ENCODE data around the gene HAL.

The HAL gene

DNA sequence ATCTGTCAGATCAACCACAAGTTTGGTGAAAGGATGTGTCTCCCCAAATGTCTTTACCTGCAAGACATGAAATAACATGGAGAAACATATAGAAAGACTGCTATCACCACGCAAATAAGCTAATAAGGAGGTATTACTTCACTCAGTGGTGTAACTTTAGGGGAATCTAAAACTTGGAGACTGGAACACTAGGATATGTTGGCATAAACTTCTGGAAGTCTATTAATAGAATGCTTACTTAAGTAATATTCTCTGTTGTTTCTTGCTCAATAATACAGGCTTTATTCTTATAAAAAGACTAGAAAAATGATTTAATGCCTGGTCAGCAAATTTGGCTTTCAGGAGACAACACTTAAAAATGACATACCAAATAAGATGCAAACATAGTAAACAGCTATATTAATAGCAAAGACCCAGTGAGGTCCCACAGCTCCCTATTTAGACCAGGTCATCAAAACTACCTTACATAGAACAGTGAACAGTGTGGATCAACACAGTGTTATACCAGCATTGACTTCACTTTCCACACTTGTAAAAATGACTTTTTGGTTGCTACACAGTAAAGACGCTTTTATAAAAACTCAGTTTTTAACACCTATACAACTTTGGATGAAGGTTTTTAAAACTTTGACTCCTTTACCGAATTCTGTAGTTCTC is 18.9 kb upstream of the HAL start:
- DNase-seq (ENCODE audit: low read depth in 2 of 2): no peak

GRCh38 chr12:96007729-96008128 is 11.6 kb upstream of the HAL start:
- no peak for DNase-seq (ENCODE audit: low read depth in 2 of 2)

DNA sequence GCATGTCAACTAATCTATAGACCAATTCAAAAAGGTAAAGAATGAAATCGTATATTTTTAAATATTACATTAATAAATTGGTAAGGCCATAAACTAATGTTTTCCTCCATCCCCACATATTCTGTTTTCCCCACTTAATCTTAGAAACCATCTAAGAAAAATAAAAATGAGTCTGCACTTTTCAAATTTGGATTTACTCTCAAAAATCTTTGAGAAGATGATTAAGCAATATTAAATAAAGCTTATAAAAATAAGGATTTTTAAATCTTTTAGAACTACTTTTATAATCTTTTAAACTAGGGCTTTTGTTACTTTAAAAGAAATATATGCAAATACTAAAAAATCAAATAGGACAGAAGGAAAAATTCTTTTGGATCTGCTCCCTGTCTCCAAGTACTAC is 10.6 kb upstream of the HAL start:
- no peak for DNase-seq (ENCODE audit: low read depth in 2 of 2)

- no peak for DNase-seq (ENCODE audit: low read depth in 2 of 2)
These were observed 4.7 kb upstream of the HAL start for GRCh38 chr12:96000858-96001257.

DNA sequence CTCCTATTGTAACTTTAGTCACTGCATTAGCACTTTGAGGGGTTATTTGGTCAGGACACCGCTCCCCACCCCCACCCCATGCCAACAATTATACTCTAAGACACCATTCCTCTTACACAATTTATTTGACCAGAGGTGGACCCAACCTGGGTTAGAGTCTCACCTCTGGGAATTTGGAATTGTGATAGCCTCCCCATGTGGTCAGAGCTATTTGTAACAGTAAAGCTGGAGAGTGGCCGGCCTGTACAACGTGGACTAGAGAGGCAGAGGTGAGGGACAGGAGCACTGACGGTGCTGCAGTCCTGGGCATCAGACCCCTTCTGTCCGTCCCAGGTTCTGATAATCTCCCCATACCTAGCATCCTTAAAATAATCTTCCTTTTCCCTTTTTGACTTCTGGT is 3.3 kb upstream of the HAL start:
- no peak for DNase-seq (ENCODE audit: low read depth in 2 of 2)

DNA sequence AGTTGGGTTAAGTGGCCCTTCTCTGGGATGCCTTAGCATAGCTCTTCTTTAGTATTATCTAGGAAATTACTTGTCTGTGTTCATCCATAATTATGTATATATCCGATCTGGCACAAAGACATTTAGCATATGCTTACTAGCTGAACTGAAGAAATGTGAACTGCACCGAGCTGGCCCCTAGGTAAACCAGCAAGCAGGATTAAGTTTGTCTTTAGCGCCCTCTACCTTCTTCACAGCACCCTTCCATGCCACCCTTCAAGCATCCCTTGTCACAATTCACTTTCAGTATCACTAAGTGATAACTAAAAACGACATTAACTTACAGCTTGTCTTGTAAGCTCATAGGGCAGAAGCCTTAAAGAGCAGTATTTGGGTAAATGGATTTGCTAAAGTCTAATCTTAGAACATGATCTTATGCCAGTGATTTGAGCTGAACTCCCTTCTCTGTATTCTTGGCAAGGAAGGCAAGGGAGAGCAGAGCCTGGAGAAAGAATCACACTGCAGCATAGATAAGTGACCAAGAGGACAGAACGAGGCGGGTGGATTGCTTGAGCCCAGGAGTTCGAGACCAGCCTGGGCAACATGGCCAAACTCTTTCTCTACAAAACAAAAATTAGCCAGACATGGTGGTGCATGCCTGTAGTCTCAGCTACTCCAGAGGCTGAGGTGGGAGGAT is 2.6 kb upstream of the HAL start:
- DNase-seq (ENCODE audit: low read depth in 2 of 2): peak in 1 of 2 donors; percentile 5

- DNase-seq (ENCODE audit: low read depth in 2 of 2): no peak
These were observed 1.9 kb upstream of the HAL start for GRCh38 chr12:95997911-95998510.

DNA sequence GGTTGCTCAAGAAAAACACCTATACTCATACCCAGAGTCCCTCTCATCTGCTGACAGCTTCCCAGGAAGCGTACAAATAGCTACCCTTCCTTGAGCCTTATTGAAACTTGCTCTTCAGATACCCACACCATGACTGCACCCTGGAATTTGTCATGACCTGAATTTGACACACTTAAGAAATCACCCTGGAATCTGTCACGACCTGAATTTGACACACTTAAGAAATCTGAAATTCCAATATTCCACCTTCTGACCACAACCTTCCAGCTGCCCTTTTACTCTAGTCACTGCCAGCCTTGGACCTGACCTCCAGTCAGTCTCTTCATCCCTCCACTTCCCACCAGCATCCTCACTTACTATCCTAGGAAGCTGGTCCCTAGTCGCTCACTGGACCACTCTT is 1.1 kb upstream of the HAL start:
- DNase-seq (ENCODE audit: low read depth in 2 of 2): no peak

GRCh38 chr12:95995238-95996031 is 709 bp downstream of the HAL start:
- no peak for DNase-seq (ENCODE audit: low read depth in 2 of 2)

DNA sequence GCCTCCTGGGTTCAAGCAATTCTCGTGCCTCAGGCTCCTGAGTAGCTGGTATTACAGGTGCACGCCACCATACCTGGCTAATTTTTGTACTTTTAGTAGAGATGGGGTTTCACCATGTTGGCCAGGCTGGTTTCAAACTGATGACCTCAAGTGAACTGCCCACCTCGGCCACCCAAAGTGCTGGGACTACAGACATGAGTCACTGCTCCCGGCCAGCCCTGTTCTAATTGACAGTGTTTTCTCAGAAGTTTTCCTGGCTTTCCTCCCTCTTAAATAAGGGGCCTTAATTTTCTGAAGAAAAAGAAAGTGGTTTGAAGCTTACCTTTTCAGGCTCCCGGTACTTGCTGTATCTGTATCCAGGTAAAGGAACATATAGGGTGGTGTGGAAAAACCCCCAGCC is 1.7 kb downstream of the HAL start:
- no peak for DNase-seq (ENCODE audit: low read depth in 2 of 2)

GRCh38 chr12:95993907-95994306 is 2.2 kb downstream of the HAL start:
- DNase-seq (ENCODE audit: low read depth in 2 of 2): no peak

GRCh38 chr12:95990136-95990535 is 6.0 kb downstream of the HAL start:
- no peak for DNase-seq (ENCODE audit: low read depth in 2 of 2)

DNA sequence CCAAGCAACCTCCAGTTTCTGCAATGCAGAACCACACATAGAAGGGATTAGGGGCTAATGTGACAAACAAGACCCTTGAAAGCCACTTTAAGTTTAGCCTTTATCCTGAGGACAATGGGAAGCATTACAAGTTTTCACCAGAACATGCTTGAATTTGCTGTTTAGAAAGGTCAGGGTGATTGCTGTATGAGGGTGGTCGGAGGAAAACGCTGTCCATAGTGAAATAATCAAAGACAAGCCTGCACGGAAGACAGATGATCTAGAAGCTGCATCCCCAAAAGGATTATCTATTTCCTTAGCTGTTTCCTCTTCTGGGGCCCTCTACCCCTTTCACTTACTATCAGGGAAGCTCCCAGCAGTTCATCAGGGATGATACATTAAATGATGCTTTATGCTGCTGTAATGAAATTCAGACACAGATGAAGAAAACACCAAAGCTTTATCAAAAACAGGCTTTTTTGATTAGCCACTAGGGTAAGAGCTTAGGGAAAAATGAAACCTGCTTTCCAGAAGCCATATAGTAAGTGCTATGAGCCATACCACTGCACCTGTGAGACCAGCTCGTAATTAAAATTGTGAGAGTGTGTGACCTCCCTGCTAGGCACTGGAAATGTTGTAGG is 6.5 kb downstream of the HAL start:
- no peak for DNase-seq (ENCODE audit: low read depth in 2 of 2)

GRCh38 chr12:95988506-95989275 is 7.5 kb downstream of the HAL start:
- no peak for DNase-seq (ENCODE audit: low read depth in 2 of 2)

DNA sequence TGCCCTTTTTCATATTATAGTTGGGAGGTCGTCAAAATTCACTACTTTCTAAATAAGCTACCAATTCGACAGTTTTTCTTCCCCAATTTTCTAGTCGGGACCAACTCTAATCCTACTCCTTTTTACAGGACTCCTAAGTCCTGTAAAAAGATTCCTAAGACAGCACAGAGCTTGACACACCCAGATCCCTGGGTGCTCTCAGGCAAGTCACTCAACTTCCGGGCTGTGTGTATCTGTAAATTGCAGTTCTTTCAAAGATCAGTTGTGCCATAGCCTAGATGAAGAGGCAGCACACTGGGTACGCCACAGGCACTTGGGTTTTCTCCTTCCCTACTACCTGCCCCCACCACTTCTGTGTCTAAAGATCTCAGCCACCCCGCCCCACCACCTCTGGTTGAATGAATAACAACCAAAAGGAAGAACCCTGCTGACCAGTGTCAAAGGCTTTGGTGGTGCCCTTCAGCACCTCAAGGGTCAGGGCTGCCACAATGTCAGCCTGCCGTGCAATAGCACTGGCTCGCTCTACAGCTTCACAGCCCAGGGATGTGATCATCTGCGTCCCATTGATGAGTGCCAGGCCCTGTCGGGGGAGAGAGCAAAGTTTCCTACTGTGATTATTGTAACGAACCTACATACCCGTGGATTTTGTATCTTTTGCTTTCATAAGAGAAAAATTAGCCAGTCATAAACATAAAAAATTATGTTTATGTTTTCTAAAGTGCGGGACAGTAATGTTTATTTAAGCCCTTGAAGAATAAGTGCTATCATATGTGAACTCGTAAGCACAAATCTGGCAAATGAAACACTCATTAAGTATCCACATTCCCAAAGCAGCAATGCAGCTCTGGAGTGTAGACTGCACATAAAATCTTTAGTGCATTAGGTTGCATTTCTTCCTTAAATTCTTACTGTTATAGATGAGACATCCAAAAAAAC is 9.2 kb downstream of the HAL start:
- no peak for DNase-seq (ENCODE audit: low read depth in 2 of 2)

GRCh38 chr12:95984682-95985081 is 11.5 kb downstream of the HAL start:
- DNase-seq (ENCODE audit: low read depth in 2 of 2): no peak

GRCh38 chr12:95982602-95983001 is 13.5 kb downstream of the HAL start:
- no peak for DNase-seq (ENCODE audit: low read depth in 2 of 2)

DNA sequence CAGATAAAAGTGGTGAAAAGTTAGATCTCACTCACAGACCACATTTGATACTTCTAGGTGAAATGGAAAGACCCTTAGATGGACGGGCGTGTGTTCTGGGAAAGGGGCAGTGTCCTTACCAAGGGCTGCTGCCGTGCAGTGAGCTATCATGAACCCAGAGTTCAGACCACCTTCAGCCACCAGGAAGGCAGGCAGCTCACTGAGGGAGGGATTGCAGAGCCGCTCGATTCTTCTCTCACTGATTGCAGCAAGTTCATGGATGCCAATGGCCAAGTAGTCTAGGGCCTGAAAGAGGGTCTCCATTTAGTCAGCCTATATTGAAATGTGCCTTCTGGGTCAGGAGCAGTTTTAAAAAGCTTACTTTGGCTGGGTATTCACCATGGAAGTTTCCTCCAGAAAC is 15.7 kb downstream of the HAL start:
- DNase-seq (ENCODE audit: low read depth in 2 of 2): no peak

DNA sequence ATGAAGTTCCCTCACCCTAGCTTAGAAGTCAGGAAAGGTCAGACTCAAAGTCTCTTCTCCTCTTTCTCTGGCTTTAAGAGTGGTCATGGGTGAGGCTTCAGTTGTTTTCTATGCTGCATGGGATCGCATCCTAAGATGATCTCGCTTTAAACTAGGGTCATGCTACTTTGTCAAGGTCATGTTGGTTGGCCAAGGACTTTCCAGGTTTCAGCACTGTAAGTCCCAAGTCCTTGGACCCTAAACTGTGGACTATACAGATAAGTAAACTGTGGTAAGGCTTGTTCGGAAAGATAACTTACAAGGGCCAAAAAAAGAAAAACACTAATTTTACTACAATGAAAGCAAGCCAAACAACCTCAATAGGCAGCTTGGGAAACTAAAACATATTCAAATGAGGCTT is 17.4 kb downstream of the HAL start:
- DNase-seq (ENCODE audit: low read depth in 2 of 2): no peak

GRCh38 chr12:95978351-95978750 is 17.8 kb downstream of the HAL start:
- no peak for DNase-seq (ENCODE audit: low read depth in 2 of 2)

Measured in stimulated activated CD8-positive, alpha-beta memory T cell treated with anti-CD3 and anti-CD28 coated beads, Interleukin-15, amount 100 ng/mL, for 4 hours (primary cell).